Neural progenitor cell (in vitro differentiated cells): ENCODE results near the gene TOX2. TPM values are rescaled to one million over a fixed set of nuclear protein-coding genes. Genes with fewer than 3 reads are reported as not detected.

Experiments
- DNase-seq: peaks from one replicate; pipeline ENCODE4 v3.0.0-alpha.2; 2016; ENCODE audit warnings: low spot score
- H2AFZ ChIP-seq: fragments of 200-600 bp; sonication (generic); replicated peaks from 2 replicates; pipeline ENCODE4 v1.6.1; 2016; ENCODE audit warnings: antibody characterized with exemption
- H3F3A ChIP-seq: fragments of 200-600 bp; sonication (generic); 2 replicates; pipeline ENCODE4 v1.6.1; 2016; ENCODE audit warnings: antibody characterized with exemption, low read depth
- H3K27ac ChIP-seq: fragments of 200-600 bp; sonication (generic); 2 replicates; pipeline ENCODE4 v1.5.1; 2016; ENCODE audit warnings: mild to moderate bottlenecking
- H3K27me3 ChIP-seq: fragments of 200-600 bp; sonication (generic); 2 replicates; pipeline ENCODE4 v1.6.1; 2016; ENCODE audit warnings: mild to moderate bottlenecking, moderate library complexity
- H3K36me3 ChIP-seq: fragments of 200-600 bp; sonication (generic); 2 replicates; pipeline ENCODE4 v1.5.1; 2016
- H3K4me1 ChIP-seq: fragments of 200-600 bp; sonication (generic); 2 replicates; pipeline ENCODE4 v1.6.1; 2016; ENCODE audit warnings: mixed run types
- H3K4me2 ChIP-seq: fragments of 200-600 bp; sonication (generic); 2 replicates; pipeline ENCODE4 v1.6.1; 2016
- H3K4me3 ChIP-seq: fragments of 200-600 bp; sonication (generic); 2 replicates; pipeline ENCODE4 v1.5.1; 2016
- H3K79me2 ChIP-seq: fragments of 200-600 bp; sonication (generic); 2 replicates; pipeline ENCODE4 v1.6.1; 2016; ENCODE audit warnings: low read depth
- H3K9ac ChIP-seq: fragments of 200-600 bp; sonication (generic); 2 replicates; pipeline ENCODE4 v1.6.1; 2016
- H3K9me3 ChIP-seq: fragments of 200-600 bp; sonication (generic); 2 replicates; pipeline ENCODE4 v1.5.1; 2016; ENCODE audit warnings: low read depth
- H4K20me1 ChIP-seq: fragments of 200-600 bp; sonication (generic); 2 replicates; pipeline ENCODE4 v1.6.1; 2016; ENCODE audit warnings: low read depth
- H3K27ac Mint-ChIP-seq: 3 replicates; pipeline ENCODE4 v1.8.0; 2021; ENCODE audit warnings: mixed read lengths
- H3K27me3 Mint-ChIP-seq: 2 replicates; pipeline ENCODE4 v1.8.0; 2022; ENCODE audit warnings: low read depth, mild to moderate bottlenecking, inconsistent platforms, moderate library complexity, mixed read lengths; ENCODE audit not compliant: insufficient read depth
- H3K36me3 Mint-ChIP-seq: 3 replicates; pipeline ENCODE4 v1.8.0; 2021; ENCODE audit warnings: mixed read lengths
- H3K4me1 Mint-ChIP-seq: 3 replicates; pipeline ENCODE4 v1.8.0; 2021; ENCODE audit warnings: mixed read lengths
- H3K4me3 Mint-ChIP-seq: 3 replicates; pipeline ENCODE4 v1.8.0; 2021; ENCODE audit warnings: mild to moderate bottlenecking, moderate library complexity, mixed read lengths
- H3K9me3 Mint-ChIP-seq: 3 replicates; pipeline ENCODE4 v1.8.0; 2020; ENCODE audit warnings: mixed read lengths
- EZH2 ChIP-seq: fragments of 200-600 bp; sonication (generic); IDR thresholded peaks from 2 replicates; pipeline ENCODE4 v1.6.1; 2017; ENCODE audit warnings: antibody characterized with exemption, mild to moderate bottlenecking, moderate library complexity
- EZH2phosphoT487 ChIP-seq: fragments of 200-600 bp; sonication (generic); IDR thresholded peaks from 2 replicates; pipeline ENCODE4 v1.6.1; 2017; ENCODE audit warnings: antibody characterized with exemption
- total RNA-seq: library from RNA; depleted of rRNA; stranded (reverse); fragments of >200 nt; gene quantifications from 2 replicates; pipeline ENCODE4 v1.2.3, GENCODE V29; 2015; ENCODE audit warnings: low replicate concordance
- TF ChIP-seq, protein P1 (sequence below): fragments of 200-600 bp; sonication (generic); IDR thresholded peaks from 2 replicates; pipeline ENCODE4 v1.5.1; 2017; ENCODE audit warnings: antibody characterized with exemption, mild to moderate bottlenecking

Gene TOX2
- total RNA-seq, 1 donor from 2014 or later = not detected

DNA sequence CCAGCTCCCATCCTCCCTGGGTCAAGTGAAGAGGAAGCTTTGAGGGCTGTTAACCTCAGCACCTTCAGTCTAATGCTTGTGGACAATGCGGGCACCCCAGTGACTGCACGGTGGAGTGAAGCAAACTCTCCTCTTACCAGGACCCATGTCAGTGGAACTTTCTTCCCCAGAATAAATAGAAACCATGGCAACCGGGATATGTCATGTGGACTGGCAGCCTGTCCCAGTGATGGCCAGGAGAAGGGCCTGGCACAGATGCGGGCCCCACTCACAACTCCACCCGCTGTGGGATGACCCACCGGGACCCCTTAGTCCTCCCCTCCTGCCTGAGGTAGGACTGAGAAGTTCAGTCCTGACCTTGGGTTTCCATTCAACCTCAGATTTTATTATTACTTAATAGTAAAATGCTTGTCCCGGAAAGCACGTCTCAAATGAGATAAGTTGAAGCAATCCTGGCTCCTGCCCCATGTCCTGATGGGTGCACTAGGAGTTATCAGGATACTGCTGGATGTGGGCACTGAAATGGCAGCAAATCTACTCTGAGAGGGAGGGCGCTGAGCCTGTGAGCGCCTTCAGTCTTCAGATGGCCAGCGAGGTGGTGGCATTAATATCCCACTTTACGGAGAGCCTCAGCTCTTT lies 23.5 kb downstream of the TOX2 start:
- Histone ChIP-seq H3K9me3 (no peaks in the 10 kb centered on the region), H3K27me3 (no peaks in the 10 kb centered on the region), H3K27ac (no peak overlapping the region), H3K4me3 (no peak overlapping the region), H3K4me1 (no peaks in the 10 kb centered on the region), H4K20me1 (no peaks in the 10 kb centered on the region), H3K36me3 (no peaks in the 10 kb centered on the region), H3F3A (no peaks in the 10 kb centered on the region), H3K4me2 (no peak overlapping the region), H2AFZ (no peak overlapping the region), H3K9ac (no peak overlapping the region), H3K79me2 (no peaks in the 10 kb centered on the region)
- Mint-ChIP-seq H3K36me3 (no peaks in the 10 kb centered on the region), H3K4me1 (peaks cover 3% of the 10 kb centered on the region), H3K9me3 (no peaks in the 10 kb centered on the region), H3K4me3 (no peak overlapping the region), H3K27me3 (peaks cover 8% of the 10 kb centered on the region), H3K27ac (no peak overlapping the region)
- no peak for DNase-seq
- TF ChIP-seq EZH2phosphoT487 = no peak
- TF ChIP-seq, protein P1, sequence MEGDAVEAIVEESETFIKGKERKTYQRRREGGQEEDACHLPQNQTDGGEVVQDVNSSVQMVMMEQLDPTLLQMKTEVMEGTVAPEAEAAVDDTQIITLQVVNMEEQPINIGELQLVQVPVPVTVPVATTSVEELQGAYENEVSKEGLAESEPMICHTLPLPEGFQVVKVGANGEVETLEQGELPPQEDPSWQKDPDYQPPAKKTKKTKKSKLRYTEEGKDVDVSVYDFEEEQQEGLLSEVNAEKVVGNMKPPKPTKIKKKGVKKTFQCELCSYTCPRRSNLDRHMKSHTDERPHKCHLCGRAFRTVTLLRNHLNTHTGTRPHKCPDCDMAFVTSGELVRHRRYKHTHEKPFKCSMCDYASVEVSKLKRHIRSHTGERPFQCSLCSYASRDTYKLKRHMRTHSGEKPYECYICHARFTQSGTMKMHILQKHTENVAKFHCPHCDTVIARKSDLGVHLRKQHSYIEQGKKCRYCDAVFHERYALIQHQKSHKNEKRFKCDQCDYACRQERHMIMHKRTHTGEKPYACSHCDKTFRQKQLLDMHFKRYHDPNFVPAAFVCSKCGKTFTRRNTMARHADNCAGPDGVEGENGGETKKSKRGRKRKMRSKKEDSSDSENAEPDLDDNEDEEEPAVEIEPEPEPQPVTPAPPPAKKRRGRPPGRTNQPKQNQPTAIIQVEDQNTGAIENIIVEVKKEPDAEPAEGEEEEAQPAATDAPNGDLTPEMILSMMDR = no peak
- no peak for TF ChIP-seq EZH2

DNA sequence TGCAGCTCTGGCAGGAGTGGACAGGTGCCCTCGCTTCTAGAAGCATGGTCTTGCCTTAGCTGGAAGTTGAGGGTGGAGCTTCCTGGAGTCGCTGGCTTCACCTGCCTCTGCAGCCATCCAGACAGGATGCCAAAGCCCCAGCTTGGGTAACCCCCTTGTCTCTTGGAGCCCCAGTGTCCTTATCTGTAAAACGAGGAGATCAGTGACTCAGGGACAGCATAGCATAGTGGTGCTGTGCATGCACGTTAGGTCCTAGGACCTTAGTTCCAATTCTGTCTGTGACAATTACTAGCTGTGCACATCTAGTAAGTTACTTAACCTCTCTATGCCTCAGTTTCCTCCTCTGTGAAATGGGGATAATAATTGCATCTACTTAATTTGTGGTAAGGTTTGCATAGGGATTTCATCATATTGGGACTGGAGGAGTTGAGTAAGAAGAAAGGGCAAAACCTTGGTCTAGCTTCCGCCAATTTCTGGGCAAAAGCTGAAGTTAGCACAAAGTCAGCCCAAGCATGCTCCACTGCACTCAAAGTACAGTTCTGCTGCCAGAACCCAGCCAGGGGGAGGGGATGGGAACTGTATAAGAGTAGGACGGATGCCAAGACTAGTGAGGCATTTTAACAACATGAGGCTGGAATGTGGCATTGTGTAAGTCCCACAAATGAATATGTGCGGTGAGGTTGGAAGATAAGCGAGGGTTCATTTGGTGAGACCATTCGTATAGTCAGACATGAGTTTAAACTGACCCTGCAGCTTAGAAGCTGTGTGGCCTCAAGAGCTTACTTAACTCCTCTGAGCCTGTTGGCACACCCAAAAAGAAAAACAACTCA lies 24.5 kb downstream of the TOX2 start:
- H3K4me1 ChIP-seq = no peaks in the 10 kb centered on the region
- peaks cover 8% of the 10 kb centered on the region for H3K27me3 Mint-ChIP-seq
- no peak overlapping the region for H3K27ac Mint-ChIP-seq
- no peaks in the 10 kb centered on the region for H3K9me3 ChIP-seq
- no peak overlapping the region for H2AFZ ChIP-seq
- peaks cover 3% of the 10 kb centered on the region for H3K4me1 Mint-ChIP-seq
- H3K9ac ChIP-seq = no peak overlapping the region
- no peak overlapping the region for H3K4me2 ChIP-seq
- no peaks in the 10 kb centered on the region for H3K36me3 ChIP-seq
- no peaks in the 10 kb centered on the region for H3K36me3 Mint-ChIP-seq
- no peaks in the 10 kb centered on the region for H3F3A ChIP-seq
- H4K20me1 ChIP-seq = no peaks in the 10 kb centered on the region
- no peak for DNase-seq
- H3K27ac ChIP-seq = no peak overlapping the region
- H3K4me3 ChIP-seq = no peak overlapping the region
- TF ChIP-seq, protein P1 = no peak
- TF ChIP-seq EZH2phosphoT487 (no peak), EZH2 (no peak)
- no peaks in the 10 kb centered on the region for H3K9me3 Mint-ChIP-seq
- H3K79me2 ChIP-seq = no peaks in the 10 kb centered on the region
- no peak overlapping the region for H3K4me3 Mint-ChIP-seq
- H3K27me3 ChIP-seq = no peaks in the 10 kb centered on the region

DNA sequence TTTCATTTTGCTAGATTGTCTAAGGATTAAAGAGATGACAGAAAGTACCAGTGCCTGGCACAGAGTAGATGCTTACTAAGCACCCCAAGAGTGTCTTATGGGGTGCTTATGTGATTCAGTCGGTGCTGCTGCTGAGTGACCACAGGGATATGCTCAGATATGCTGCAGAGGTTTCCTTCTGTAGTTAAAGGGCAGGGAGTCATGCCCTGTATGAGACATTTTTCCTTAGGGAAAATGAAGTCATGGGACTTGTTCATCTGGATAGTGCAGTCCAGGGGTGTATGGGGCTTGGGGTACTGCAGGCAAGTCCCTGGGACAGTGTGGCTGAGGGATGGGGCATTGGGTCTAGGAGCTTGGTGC lies 25.1 kb downstream of the TOX2 start:
- Histone ChIP-seq H3K79me2 (no peaks in the 10 kb centered on the region), H3K36me3 (no peaks in the 10 kb centered on the region), H3K4me3 (no peak overlapping the region), H3K27ac (no peak overlapping the region), H4K20me1 (no peaks in the 10 kb centered on the region), H3K4me2 (no peak overlapping the region), H3K9me3 (no peaks in the 10 kb centered on the region), H2AFZ (no peak overlapping the region), H3K4me1 (no peaks in the 10 kb centered on the region), H3F3A (no peaks in the 10 kb centered on the region), H3K27me3 (no peaks in the 10 kb centered on the region), H3K9ac (no peak overlapping the region)
- Mint-ChIP-seq H3K36me3 (no peaks in the 10 kb centered on the region), H3K27ac (no peak overlapping the region), H3K27me3 (peaks cover 8% of the 10 kb centered on the region), H3K4me1 (peaks cover 3% of the 10 kb centered on the region), H3K4me3 (peak overlapping the region; percentile 46), H3K9me3 (no peaks in the 10 kb centered on the region)
- no peak for DNase-seq
- TF ChIP-seq, protein P1 = no peak
